Endothelial cell of umbilical vein (primary cell): ENCODE data around the gene PLAAT2. TPM values are rescaled to one million over a fixed set of nuclear protein-coding genes. Genes with fewer than 3 reads are reported as not detected.

ENCODE experiments used
- BruUV-seq: library from RNA; stranded (reverse); fragments of 400-500 nt; replicated peaks from 2 replicates; lab custom pipeline; 2021; lab: Mats Ljungman, UMichigan
- CTCF ChIA-PET: fragments of 300-600, 350-600 bp; sonication (Branson Sonifier 250); formaldehyde crosslinking; loops from one replicate; lab custom pipeline; 2021; ENCODE audit warnings: antibody characterized with exemption, inconsistent platforms; lab: Charles Lee
- POLR2A ChIA-PET: fragments of 300-600, 350-600 bp; sonication (Branson Sonifier 250); formaldehyde crosslinking; loops from one replicate; lab custom pipeline; 2021; ENCODE audit warnings: antibody characterized with exemption, inconsistent platforms; lab: Charles Lee
- DNase-seq: peaks from one replicate; pipeline ENCODE4 v3.0.0-alpha.2; 2011; ENCODE audit warnings: low read depth, low spot score
- FAIRE-seq: peaks from 2 replicates; lab custom pipeline; 2011; peaks lifted over from hg19 to GRCh38; lab: Jason Lieb, UNC
- H2AFZ ChIP-seq: 2 replicates; pipeline ENCODE4 v1.6.0; 2012; ENCODE audit warnings: low read depth, low read length, control low read depth, inconsistent platforms
- H3K27ac ChIP-seq: 2 replicates; pipeline ENCODE4 v1.5.1; 2011; ENCODE audit warnings: low read depth, mild to moderate bottlenecking, control low read depth, low read length, moderate library complexity; ENCODE audit not compliant: insufficient read depth
- H3K27me3 ChIP-seq, 2 experiments: 2 replicates each; pipeline versions ENCODE4 v1.6.0 to v1.6.1; 2011; ENCODE audit warnings: low read length in 2 of 2, mixed read lengths in 1 of 2; ENCODE audit not compliant: control insufficient read depth in 2 of 2, insufficient read depth in 2 of 2
- H3K36me3 ChIP-seq, 2 experiments: 2 replicates in 1 of 2; 3 replicates in 1 of 2; pipeline ENCODE4 v1.5.1; 2011; ENCODE audit warnings: low read length in 2 of 2, mild to moderate bottlenecking in 1 of 2, moderate library complexity in 1 of 2; ENCODE audit not compliant: control insufficient read depth in 2 of 2, insufficient read depth in 2 of 2; ENCODE audit errors: extremely low read depth in 1 of 2
- H3K4me1 ChIP-seq: 3 replicates; pipeline ENCODE4 v1.5.1; 2011; ENCODE audit warnings: mild to moderate bottlenecking, low read length; ENCODE audit not compliant: control insufficient read depth, insufficient read depth; ENCODE audit errors: extremely low read depth
- H3K4me2 ChIP-seq: 2 replicates; pipeline ENCODE4 v1.6.1; 2011; ENCODE audit warnings: low read length, control low read depth, mixed read lengths; ENCODE audit not compliant: insufficient read depth
- H3K4me3 ChIP-seq, 3 experiments: fragments of 200-600 bp in 1 of 3; sonication (generic), shearing (Covaris generic) in 1 of 3; replicated peaks in 1 of 3; 2 replicates each; pipeline ENCODE4 v1.5.1; 2011 to 2016; ENCODE audit warnings: control low read depth in 3 of 3, low read length in 3 of 3, mild to moderate bottlenecking in 2 of 3, inconsistent platforms in 1 of 3, low read depth in 1 of 3, moderate library complexity in 1 of 3; ENCODE audit not compliant: insufficient read depth in 1 of 3
- H3K79me2 ChIP-seq: 2 replicates; pipeline ENCODE4 v1.6.0; 2012; ENCODE audit warnings: low read length, inconsistent platforms; ENCODE audit not compliant: control insufficient read depth, insufficient read depth
- H3K9ac ChIP-seq: replicated peaks from 2 replicates; pipeline ENCODE3; 2011; ENCODE audit warnings: low read length, control low read depth; ENCODE audit not compliant: insufficient read depth; ENCODE audit errors: extremely low read depth
- H3K9me1 ChIP-seq: replicated peaks from 3 replicates; pipeline ENCODE4 v1.6.0; 2011; ENCODE audit warnings: mild to moderate bottlenecking, low read length; ENCODE audit not compliant: control insufficient read depth, insufficient read depth; ENCODE audit errors: extremely low read depth
- H3K9me3 ChIP-seq: replicated peaks from 2 replicates; pipeline ENCODE4 v1.5.1; 2012; ENCODE audit warnings: low read length, inconsistent platforms; ENCODE audit not compliant: control insufficient read depth, insufficient read depth
- H4K20me1 ChIP-seq: replicated peaks from 2 replicates; pipeline ENCODE3; 2011; ENCODE audit warnings: mild to moderate bottlenecking, low read length; ENCODE audit not compliant: control insufficient read depth, insufficient read depth; ENCODE audit errors: extremely low read depth
- CTCF ChIP-seq, 2 donors: IDR thresholded peaks; 1 replicate in 1 of 2; 2 replicates in 1 of 2; pipeline ENCODE4 v1.5.1; 2011; ENCODE audit warnings: low read length in 2 of 2, mild to moderate bottlenecking in 2 of 2, moderate library complexity in 2 of 2, control low read depth in 1 of 2, inconsistent platforms in 1 of 2, low read depth in 1 of 2; ENCODE audit not compliant: insufficient read depth in 1 of 2; ENCODE audit errors: extremely low read depth in 1 of 2
- EZH2 ChIP-seq: IDR thresholded peaks from 2 replicates; pipeline ENCODE4 v1.6.1; 2012; ENCODE audit warnings: borderline replicate concordance, low read depth, mild to moderate bottlenecking, moderate library complexity, low read length, inconsistent platforms; ENCODE audit not compliant: severe bottlenecking
- FOS ChIP-seq: IDR thresholded peaks from 2 replicates; pipeline ENCODE4 v1.6.1; 2011; ENCODE audit warnings: mild to moderate bottlenecking, low read length, moderate library complexity, borderline replicate concordance; ENCODE audit not compliant: insufficient read depth
- GATA2 ChIP-seq: IDR thresholded peaks from 2 replicates; pipeline ENCODE4 v1.7.0; 2011; ENCODE audit warnings: low read depth, mild to moderate bottlenecking, moderate library complexity, mixed read lengths, low read length; ENCODE audit not compliant: insufficient read length, insufficient read depth
- JUN ChIP-seq: IDR thresholded peaks from 2 replicates; pipeline ENCODE4 v1.6.1; 2011; ENCODE audit warnings: borderline replicate concordance, low read depth; ENCODE audit not compliant: insufficient read length, insufficient read depth
- MAX ChIP-seq: IDR thresholded peaks from 2 replicates; pipeline ENCODE4 v1.6.1; 2011; ENCODE audit not compliant: insufficient read depth, insufficient read length
- MYC ChIP-seq: IDR thresholded peaks from one replicate; pipeline ENCODE4 v1.6.1; 2011; ENCODE audit warnings: mild to moderate bottlenecking, low read depth, low read length
- POLR2A ChIP-seq: IDR thresholded peaks from 2 replicates; pipeline ENCODE4 v1.6.1; 2012; ENCODE audit warnings: low read depth, mild to moderate bottlenecking, control low read depth, low read length
- POLR2AphosphoS5 ChIP-seq: IDR thresholded peaks from 2 replicates; pipeline ENCODE4 v1.6.1; 2012; ENCODE audit warnings: low read depth, mild to moderate bottlenecking, control low read depth, low read length, moderate library complexity; ENCODE audit not compliant: insufficient read depth
- dilution Hi-C: fragments of 300-500 bp; cut with MboI; formaldehyde crosslinking; loops from one replicate; pipeline ENCODE4 v1.15.0; 2019; ENCODE audit warnings: low sequenced_read_pairs; ENCODE audit not compliant: extremely low pct_ligation_motif_present
- intact Hi-C: fragments of 100-400 bp; cut with micrococcal nuclease; formaldehyde crosslinking; loops from one replicate; pipeline ENCODE4 v1.10.0; 2022
- polyA plus RNA-seq, 4 experiments: library from polyadenylated mRNA; depleted of rRNA in 3 of 4; stranded (reverse) in 3 of 4; unstranded in 1 of 4; fragments of >200 nt; gene quantifications; 2 replicates each; pipeline versions ENCODE4 v1.2.1 to v1.2.3, GENCODE V29; 2011 to 2012; ENCODE audit warnings: missing spikeins in 1 of 4
- total RNA-seq: library from RNA; stranded (reverse); gene quantifications from 2 replicates; pipeline ENCODE4 v1.2.3, GENCODE V29; 2021

PLAAT2 gene
- total and polyA plus RNA-seq, 2 donors (not counting 3 experiments of a cell fraction or from before 2014, with no cell fraction given) = 0.40 TPM; not detected in 1

DNA sequence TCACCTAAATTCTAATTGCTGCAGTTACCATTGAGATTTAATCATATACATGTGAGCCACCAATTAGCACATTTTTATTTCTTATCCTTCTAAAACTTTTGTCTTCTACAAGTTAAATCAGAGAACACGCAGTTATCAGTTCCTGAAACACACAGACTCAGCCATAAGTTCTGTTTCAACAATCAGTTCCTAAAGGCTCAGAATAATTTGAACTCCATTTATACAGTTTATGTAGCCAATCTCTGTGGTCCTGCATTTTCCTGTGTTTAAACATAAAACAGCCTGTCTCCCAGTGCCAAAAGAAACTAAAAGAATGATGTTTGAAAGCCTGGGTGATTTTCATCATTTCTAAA lies 48.2 kb upstream of the PLAAT2 start:
- Histone ChIP-seq H3K4me2 (peak overlapping the region; percentile 72), H2AFZ (no peak overlapping the region), H3K9me3 (no peaks in the 10 kb centered on the region), H3K27ac (no peak overlapping the region), H4K20me1 (no peaks in the 10 kb centered on the region), H3K9ac (no peak overlapping the region), H3K79me2 (peaks cover 15% of the 10 kb centered on the region), H3K4me1 (peaks cover 23% of the 10 kb centered on the region), H3K4me3 (no peak overlapping the region), H3K36me3 (no peaks in the 10 kb centered on the region), H3K9me1 (no peaks in the 10 kb centered on the region), H3K27me3 (no peaks in the 10 kb centered on the region)
- ChIA-PET CTCF (no interaction called here), POLR2A (no interaction called here)
- BruUV-seq = no TSS peak
- no peak for TF ChIP-seq CTCF (IDR thresholded peaks at IDR 0.05; ENCODE audit: extremely low read depth in 1 of 2, insufficient read depth in 1 of 2, low read depth in 1 of 2, low read length in 2 of 2)
- no peak for TF ChIP-seq EZH2
- no peak for TF ChIP-seq POLR2A
- no peak for TF ChIP-seq MYC
- no peak for TF ChIP-seq POLR2AphosphoS5
- no peak for TF ChIP-seq GATA2
- no peak for TF ChIP-seq JUN
- TF ChIP-seq MAX = no peak
- no peak for TF ChIP-seq FOS
- peak; percentile 15 for FAIRE-seq
- DNase-seq = peak; percentile 16
- dilution Hi-C loops = no loop called here
- intact Hi-C loops = loop anchor here (10.0 kb wide), 1 partner anchor 707 kb away; no protein-coding TSS in a partner anchor
